Stimulated activated naive CD8-positive, alpha-beta T cell treated with anti-CD3 and anti-CD28 coated beads, Interleukin-15, amount 100 ng/mL, for 72 hours (primary cell): Measurements from ENCODE around the gene SMAD3.

Experiments used
- ATAC-seq: fragments of 150-1000 bp; cut with Tn5 transposase; 2 replicates; pipeline ENCODE4 v1.10.0; 2021; ENCODE audit warnings: mild to moderate bottlenecking, moderate library complexity
- DNase-seq, 2 donors: peaks; one replicate each; pipeline ENCODE4 v3.0.0; 2021 to 2022
- H3K27ac Mint-ChIP-seq, 2 donors: one replicate each; pipeline ENCODE4 v1.8.0; 2022; ENCODE audit warnings: mild to moderate bottlenecking in 2 of 2, mixed read lengths in 2 of 2, moderate library complexity in 2 of 2
- H3K27me3 Mint-ChIP-seq: one replicate; pipeline ENCODE4 v1.8.0; 2022; ENCODE audit warnings: mixed read lengths
- H3K4me1 Mint-ChIP-seq: one replicate; pipeline ENCODE4 v1.8.0; 2022; ENCODE audit warnings: mild to moderate bottlenecking, mixed read lengths
- H3K4me3 Mint-ChIP-seq, 2 donors: one replicate each; pipeline ENCODE4 v1.8.0; 2022; ENCODE audit warnings: mild to moderate bottlenecking in 2 of 2, mixed read lengths in 2 of 2, moderate library complexity in 1 of 2
- H3K9me3 Mint-ChIP-seq, 2 donors: one replicate each; pipeline ENCODE4 v1.8.0; 2022; ENCODE audit warnings: mixed read lengths in 2 of 2

Gene SMAD3

DNA sequence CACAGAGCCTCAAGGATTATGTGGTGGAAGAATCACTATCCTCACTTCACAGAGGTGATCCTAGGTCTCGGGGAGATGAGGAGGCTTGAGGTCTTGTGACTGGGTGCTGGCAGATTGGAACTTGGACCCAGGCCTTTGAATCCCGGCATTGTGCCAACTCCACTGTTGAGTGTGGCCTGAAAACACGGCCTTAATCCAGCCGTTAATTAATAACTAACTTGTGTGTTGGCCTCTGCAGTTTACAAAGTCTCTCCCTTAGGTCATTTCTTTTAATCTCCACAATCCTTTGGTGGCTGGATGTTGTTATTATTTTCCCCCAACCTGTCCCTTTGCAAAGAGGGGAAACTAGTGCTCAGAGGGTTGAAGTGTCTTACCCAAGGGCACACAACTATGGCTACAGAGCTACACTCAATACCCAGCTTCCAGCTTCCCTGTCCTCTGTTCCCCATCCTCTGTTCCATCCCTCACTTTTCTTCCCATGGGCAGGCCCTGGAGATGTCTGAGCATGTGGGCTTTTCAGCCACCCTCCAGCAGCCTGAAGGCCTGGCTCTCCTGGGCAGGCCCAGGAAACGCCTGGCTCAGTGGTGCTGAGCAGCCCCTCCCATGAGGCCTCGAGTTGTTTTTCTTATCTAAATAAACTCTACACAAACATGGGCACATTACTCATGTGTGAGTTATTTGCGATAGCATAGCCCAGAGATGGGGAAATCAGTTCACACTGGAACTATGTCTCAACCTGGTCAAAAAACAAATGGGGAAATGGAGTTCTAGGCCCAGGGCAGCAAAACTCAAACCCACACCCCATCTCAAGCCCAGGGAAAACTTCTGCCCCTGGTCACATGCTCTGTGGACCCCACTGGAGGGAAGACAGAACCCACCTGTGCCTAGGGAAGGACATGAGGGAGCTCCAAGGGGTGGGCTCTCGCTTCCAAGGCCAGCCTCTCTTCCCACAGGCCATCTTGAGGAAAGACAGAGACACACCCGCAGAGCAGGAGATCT, 16.8 kb upstream of the SMAD3 start:
- Mint-ChIP-seq H3K4me3 (no peak overlapping the region), H3K4me1 (peaks cover 17% of the 10 kb centered on the region), H3K9me3 (no peaks in the 10 kb centered on the region), H3K27me3 (peaks cover 10% of the 10 kb centered on the region), H3K27ac (peak overlapping the region in 1 of 2 donors; percentile 48)
- ATAC-seq (no peak), DNase-seq (no peak)

- Mint-ChIP-seq H3K4me1 (peaks cover 19% of the 10 kb centered on the region), H3K27ac (no peak overlapping the region), H3K27me3 (peaks cover 10% of the 10 kb centered on the region), H3K9me3 (no peaks in the 10 kb centered on the region), H3K4me3 (no peak overlapping the region)
- DNase-seq = no peak
- no peak for ATAC-seq
Observed at GRCh38 chr15:67049351-67050044, 15.9 kb upstream of the SMAD3 start.

DNA sequence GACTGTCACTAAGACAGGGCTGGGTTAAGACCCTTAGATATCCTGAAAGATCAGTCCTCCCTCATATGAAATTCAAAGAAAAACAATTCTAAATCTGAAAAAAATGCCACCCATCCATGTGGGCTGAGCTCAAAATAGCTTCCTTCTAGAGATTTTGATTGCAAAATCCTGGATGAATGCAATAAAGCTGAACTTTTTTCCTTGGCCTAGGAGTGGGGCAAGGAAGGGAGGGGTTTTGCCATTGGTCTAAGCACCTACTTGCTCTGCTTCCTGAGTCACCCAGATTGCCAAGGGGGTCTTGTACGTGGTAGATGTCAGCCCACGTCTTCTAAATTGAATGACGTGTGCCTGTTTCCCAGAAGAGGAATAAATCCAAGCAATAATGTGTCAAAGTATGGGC, 15.3 kb upstream of the SMAD3 start:
- H3K4me1 Mint-ChIP-seq = peaks cover 24% of the 10 kb centered on the region
- no peak for ATAC-seq
- peaks cover 10% of the 10 kb centered on the region for H3K27me3 Mint-ChIP-seq
- DNase-seq = no peak
- H3K4me3 Mint-ChIP-seq = no peak overlapping the region
- H3K9me3 Mint-ChIP-seq = no peaks in the 10 kb centered on the region
- no peak overlapping the region for H3K27ac Mint-ChIP-seq

DNA sequence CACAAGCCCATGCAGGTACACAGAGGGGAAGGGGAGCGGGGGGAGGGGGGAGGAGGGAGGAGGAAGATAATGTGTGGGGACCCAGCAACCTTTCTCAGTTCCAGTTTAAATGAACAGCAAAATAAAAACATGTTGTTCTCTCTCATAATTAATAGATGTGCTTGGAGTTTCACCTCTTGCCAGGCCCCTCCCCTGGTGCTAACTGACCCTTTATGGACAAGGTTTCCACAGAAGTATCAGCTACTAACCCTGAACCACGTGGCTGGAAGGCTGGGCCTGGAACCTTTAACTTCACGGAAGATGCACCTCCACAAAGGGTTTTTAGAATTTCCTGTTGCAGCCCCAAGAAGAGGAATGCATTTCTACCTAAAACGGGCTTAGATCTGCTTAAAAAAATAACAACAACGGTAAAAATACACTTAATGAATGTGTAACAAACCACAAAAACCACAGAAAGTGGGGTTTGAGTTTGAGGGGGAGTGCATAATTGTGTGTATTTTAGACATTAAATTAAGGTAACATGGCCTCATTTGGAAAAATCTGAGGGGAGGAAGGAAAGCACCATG, 14.8 kb upstream of the SMAD3 start:
- Mint-ChIP-seq H3K4me1 (peaks cover 26% of the 10 kb centered on the region), H3K27ac (peak overlapping the region in 1 of 2 donors; percentile 36), H3K27me3 (peaks cover 10% of the 10 kb centered on the region), H3K4me3 (peak overlapping the region in 1 of 2 donors; percentile 36), H3K9me3 (no peaks in the 10 kb centered on the region)
- no peak for ATAC-seq
- no peak for DNase-seq

DNA sequence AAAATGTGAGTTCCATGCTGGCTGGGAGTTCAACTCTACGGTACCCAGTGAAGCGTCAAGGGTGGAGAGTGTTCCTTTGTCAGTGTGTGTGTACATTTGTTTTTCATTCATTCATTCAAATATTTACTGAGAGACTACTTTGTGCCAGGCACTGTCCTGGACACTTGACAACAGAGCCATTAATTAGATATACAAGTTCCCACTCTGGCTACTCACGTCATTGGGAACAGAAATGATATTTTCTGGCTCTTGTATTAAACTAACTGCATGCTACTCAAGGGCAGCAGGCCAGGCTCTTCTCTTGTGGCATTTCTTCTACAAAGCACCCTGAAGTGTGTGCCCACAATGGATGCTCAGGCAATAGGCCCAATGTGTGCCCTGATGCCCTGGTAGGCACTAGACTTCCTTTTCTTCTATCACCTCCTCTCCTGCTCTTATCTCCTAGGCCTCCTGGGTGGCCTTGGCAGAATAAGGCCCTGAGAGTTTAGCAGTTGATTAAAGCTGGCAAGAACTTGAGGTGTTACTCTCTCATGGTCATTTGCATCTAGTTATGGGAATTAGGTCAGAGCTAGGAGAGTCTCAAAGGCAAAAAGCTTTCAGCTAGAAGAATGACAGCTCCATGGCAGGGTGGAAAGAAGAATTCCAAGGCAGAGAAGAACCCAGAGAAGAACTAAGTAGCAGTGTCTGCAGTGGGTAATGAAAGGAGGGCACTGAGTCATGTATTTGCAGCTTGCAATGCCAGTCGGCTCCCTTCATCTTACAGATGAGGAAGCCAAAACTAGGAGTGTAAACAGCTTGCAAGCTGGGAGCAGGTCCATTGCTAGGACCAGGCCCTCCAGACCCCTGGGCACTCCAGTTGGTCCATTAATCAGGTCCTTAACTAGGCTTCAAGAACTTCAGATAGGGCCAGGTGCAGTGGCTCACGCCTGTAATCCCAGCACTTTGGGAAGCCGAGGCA, 14.0 kb upstream of the SMAD3 start:
- DNase-seq (no peak), ATAC-seq (no peak)
- H3K4me1 Mint-ChIP-seq = peaks cover 30% of the 10 kb centered on the region
- peaks cover 10% of the 10 kb centered on the region for H3K27me3 Mint-ChIP-seq
- no peak overlapping the region for H3K4me3 Mint-ChIP-seq
- peak overlapping the region; percentile 36 to 81 for H3K27ac Mint-ChIP-seq
- no peaks in the 10 kb centered on the region for H3K9me3 Mint-ChIP-seq

DNA sequence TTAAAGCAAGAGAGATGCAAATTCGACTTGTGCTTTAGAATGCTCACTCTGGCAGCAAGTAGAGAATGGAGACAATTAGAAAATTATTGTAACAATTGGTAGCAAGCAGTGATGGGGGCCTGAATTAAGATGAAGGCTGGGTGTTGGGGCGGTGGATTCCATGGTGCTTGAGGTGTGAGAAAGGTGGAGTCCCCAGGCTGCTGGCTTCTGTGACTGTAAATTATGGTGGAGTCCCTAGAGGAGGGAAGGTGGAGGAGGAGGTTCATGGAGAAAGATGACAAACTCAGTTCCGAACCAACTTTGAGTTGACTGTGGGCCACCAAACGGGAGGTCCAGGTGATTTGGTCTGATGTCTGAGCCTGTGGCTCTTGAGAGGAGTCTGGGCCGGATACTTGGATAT, 10.7 kb upstream of the SMAD3 start:
- peak; percentile 78 for ATAC-seq
- H3K4me1 Mint-ChIP-seq = peaks cover 33% of the 10 kb centered on the region

GRCh38 chr15:67059127-67059553, 6.3 kb upstream of the SMAD3 start:
- no peak overlapping the region for H3K4me3 Mint-ChIP-seq
- H3K27ac Mint-ChIP-seq = no peak overlapping the region

More for the DNA sequence above, 10.7 kb upstream of the SMAD3 start:
- Mint-ChIP-seq H3K27me3 (no peaks in the 10 kb centered on the region), H3K27ac (peak overlapping the region in 1 of 2 donors; percentile 41), H3K4me3 (no peak overlapping the region), H3K9me3 (no peaks in the 10 kb centered on the region)
- no peak for DNase-seq

GRCh38 chr15:67061811-67062368, 3.5 kb upstream of the SMAD3 start:
- ATAC-seq = no peak
- H3K9me3 Mint-ChIP-seq = no peaks in the 10 kb centered on the region
- peaks cover 16% of the 10 kb centered on the region for H3K4me1 Mint-ChIP-seq
- H3K27me3 Mint-ChIP-seq = peaks cover 29% of the 10 kb centered on the region
- no peak for DNase-seq
- H3K4me3 Mint-ChIP-seq = no peak overlapping the region
- no peak overlapping the region for H3K27ac Mint-ChIP-seq

More at GRCh38 chr15:67059127-67059553, 6.3 kb upstream of the SMAD3 start:
- no peak for ATAC-seq
- peaks cover 23% of the 10 kb centered on the region for H3K4me1 Mint-ChIP-seq
- peaks cover 19% of the 10 kb centered on the region for H3K27me3 Mint-ChIP-seq
- H3K9me3 Mint-ChIP-seq = no peaks in the 10 kb centered on the region
- DNase-seq = no peak

DNA sequence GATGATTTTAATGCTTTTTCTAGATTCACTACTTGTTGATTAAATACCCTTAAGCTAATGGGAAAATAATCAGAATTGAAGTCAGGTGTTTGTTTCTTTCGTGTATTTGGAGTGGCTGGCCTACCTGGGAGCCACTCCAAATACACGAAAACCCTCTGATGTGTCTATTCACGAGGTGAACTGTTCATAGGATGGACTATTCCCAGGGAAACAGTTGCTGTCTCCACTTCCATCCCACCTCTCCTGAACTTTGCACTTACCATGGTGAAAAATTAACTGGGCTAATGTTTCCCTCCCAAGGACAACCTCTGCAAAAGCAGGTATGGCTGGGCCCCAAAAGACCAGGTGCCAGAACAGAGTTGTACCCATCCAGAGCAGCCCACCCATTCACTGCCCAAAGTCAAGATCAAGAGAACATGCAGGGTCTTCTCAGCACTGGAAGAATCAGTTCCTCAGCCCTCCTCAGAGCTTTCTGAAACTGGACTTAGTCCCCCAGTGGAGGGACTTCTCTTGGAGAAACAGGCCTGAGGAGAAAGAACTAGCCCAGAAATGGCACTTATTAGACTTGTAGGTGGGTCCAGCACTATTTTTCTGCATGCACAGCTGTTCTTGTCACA, 2.9 kb upstream of the SMAD3 start:
- Mint-ChIP-seq H3K4me1 (peaks cover 22% of the 10 kb centered on the region), H3K9me3 (no peaks in the 10 kb centered on the region), H3K4me3 (no peak overlapping the region), H3K27ac (no peak overlapping the region), H3K27me3 (peaks cover 29% of the 10 kb centered on the region)
- DNase-seq = no peak
- no peak for ATAC-seq

- no peak for ATAC-seq
- Mint-ChIP-seq H3K9me3 (no peaks in the 10 kb centered on the region), H3K4me1 (peaks cover 37% of the 10 kb centered on the region), H3K4me3 (peak overlapping the region; percentile 30 to 75), H3K27me3 (peaks cover 29% of the 10 kb centered on the region), H3K27ac (peak overlapping the region in 1 of 2 donors; percentile 29)
- no peak for DNase-seq
Observed at GRCh38 chr15:67063689-67064606, 1.5 kb upstream of the SMAD3 start.

- ATAC-seq = peak; percentile 19
- peak; percentile 44 to 47 for DNase-seq
- Mint-ChIP-seq H3K4me1 (peaks cover 46% of the 10 kb centered on the region), H3K4me3 (peak overlapping the region; percentile 60 to 75), H3K27me3 (peaks cover 29% of the 10 kb centered on the region), H3K27ac (peak overlapping the region in 1 of 2 donors; percentile 85), H3K9me3 (no peaks in the 10 kb centered on the region)
Observed at GRCh38 chr15:67064607-67065530, 533 bp upstream of the SMAD3 start.
